ENCODE data around the gene S1PR1. TPM values are rescaled to one million over a fixed set of nuclear protein-coding genes. Genes with fewer than 3 reads are reported as not detected.

Gene S1PR1
- total RNA-seq, 1 donor from 2014 or later, result 58.4 TPM

DNA sequence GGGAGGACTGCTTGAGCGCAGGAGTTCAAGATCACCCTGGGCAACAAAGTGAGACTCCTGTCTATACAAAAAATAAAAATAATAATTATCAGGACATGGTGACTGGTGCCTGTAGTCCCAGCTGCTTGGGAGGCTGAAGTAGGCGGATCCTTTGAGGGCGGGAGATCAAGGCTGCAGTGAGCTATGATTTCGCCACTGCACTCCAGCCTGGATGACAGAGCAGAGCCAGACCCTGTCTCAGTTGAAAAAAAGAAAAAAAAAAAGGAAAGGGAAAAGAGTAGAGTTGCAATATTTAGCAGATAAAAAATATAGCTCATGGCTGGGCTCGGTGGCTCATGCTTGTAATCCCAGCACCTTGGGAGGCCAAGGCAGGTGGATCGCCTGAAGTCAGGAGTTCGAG, 3.3 kb upstream of the S1PR1 start:
- no peaks in the 10 kb centered on the region for H3K9me3 ChIP-seq
- DNase-seq (ENCODE audit: extremely low spot score in 2 of 2), result no peak
- H3K27me3 ChIP-seq, result no peaks in the 10 kb centered on the region
- peaks cover 29% of the 10 kb centered on the region for H3K4me1 ChIP-seq
- H3K36me3 ChIP-seq, result no peaks in the 10 kb centered on the region
- TF ChIP-seq POLR2A (IDR thresholded peaks at IDR 0.05) (no peak), POLR2AphosphoS5 (IDR thresholded peaks at IDR 0.05; ENCODE audit: insufficient read depth in 1 of 2, low read depth in 1 of 2) (no peak)
- TF ChIP-seq, protein P1, sequence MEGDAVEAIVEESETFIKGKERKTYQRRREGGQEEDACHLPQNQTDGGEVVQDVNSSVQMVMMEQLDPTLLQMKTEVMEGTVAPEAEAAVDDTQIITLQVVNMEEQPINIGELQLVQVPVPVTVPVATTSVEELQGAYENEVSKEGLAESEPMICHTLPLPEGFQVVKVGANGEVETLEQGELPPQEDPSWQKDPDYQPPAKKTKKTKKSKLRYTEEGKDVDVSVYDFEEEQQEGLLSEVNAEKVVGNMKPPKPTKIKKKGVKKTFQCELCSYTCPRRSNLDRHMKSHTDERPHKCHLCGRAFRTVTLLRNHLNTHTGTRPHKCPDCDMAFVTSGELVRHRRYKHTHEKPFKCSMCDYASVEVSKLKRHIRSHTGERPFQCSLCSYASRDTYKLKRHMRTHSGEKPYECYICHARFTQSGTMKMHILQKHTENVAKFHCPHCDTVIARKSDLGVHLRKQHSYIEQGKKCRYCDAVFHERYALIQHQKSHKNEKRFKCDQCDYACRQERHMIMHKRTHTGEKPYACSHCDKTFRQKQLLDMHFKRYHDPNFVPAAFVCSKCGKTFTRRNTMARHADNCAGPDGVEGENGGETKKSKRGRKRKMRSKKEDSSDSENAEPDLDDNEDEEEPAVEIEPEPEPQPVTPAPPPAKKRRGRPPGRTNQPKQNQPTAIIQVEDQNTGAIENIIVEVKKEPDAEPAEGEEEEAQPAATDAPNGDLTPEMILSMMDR (IDR thresholded peaks at IDR 0.05), result no peak
- H3K27ac ChIP-seq, result no peak overlapping the region
- intact Hi-C loops (cut with DNase I), result no loop called here
- H3K4me3 ChIP-seq, result no peak overlapping the region

DNA sequence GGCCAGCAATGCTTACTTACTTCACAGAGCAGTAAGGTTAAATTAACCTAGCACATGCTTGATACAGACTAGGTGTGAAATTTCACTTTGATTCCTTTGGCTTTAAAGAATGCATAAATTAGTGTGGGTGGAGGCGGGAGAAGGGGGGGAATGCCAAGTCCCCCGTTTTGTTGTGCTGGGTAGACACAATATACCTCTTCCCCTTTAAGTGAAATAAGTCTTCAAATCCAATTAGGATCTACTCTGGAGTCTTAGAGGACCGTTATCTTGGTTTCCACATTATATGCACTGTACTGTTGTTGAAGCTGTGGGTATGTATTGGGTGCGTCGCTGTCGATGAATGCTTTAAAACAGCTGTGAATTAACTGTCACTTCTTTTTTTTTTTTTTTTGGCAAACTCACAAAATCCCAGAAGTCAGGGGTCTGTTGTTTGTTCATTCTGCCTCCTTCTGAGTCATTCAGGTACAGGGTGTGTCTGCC, 1.6 kb upstream of the S1PR1 start:
- H3K4me3 ChIP-seq, result peak overlapping the region; percentile 57 to 74
- peaks cover 33% of the 10 kb centered on the region for H3K4me1 ChIP-seq
- peak overlapping the region; percentile 75 for H3K27ac ChIP-seq
- H3K36me3 ChIP-seq, result no peaks in the 10 kb centered on the region
- TF ChIP-seq, protein P1 (IDR thresholded peaks at IDR 0.05), result no peak
- TF ChIP-seq POLR2A (IDR thresholded peaks at IDR 0.05) (no peak), POLR2AphosphoS5 (IDR thresholded peaks at IDR 0.05; ENCODE audit: insufficient read depth in 1 of 2, low read depth in 1 of 2) (no peak)
- no peaks in the 10 kb centered on the region for H3K27me3 ChIP-seq
- DNase-seq (ENCODE audit: extremely low spot score in 2 of 2), result no peak
- intact Hi-C loops (cut with DNase I), result no loop called here
- no peaks in the 10 kb centered on the region for H3K9me3 ChIP-seq

DNA sequence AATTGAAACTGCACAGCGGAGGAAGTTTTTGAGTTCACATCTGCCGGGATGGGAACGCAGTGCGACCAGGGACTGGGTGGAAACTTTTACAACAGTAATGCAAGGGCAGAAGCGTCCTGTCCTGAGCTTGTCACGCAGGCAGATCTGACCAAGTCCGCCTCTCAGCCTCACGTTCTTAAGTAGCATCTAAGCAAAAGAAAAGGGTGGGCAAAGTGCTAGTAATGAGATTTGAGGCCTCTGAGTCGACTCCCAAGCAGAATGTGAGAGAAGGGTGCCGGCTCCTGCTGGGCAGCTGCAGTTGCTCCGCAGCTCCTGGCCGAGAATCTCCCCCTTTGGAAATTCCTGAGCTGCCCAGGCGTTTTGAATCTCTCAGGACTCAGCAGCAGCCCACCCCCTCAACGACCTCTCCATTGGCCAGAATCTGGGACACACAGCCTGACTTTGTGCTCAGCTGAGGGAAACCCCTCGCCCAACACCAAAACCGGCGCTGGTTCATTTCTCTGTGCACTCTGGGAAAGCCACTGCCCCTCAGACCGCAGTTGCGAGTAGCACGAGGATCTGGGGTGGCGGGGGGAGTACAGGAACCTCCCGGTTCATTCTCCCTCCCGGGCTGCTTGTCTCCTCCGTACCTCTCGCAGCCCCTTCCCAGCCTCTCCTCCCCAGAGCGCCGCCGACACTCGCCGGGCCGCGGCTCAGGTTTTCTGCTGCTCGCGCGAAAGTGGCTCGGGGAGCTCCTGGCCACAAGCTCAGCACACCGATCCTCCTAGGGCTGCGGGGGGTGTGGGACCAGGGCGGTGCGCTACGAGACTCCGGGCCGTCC, 913 bp upstream of the S1PR1 start:
- intact Hi-C loops (cut with DNase I), result no loop called here
- TF ChIP-seq POLR2AphosphoS5 (IDR thresholded peaks at IDR 0.05; ENCODE audit: insufficient read depth in 1 of 2, low read depth in 1 of 2) (peak in 1 of 2 donors; percentile 8), POLR2A (IDR thresholded peaks at IDR 0.05) (no peak)
- TF ChIP-seq, protein P1 (IDR thresholded peaks at IDR 0.05), result no peak
- Histone ChIP-seq H3K9me3 (no peaks in the 10 kb centered on the region), H3K4me3 (peak overlapping the region; percentile 57 to 74), H3K27me3 (no peaks in the 10 kb centered on the region), H3K4me1 (peaks cover 33% of the 10 kb centered on the region), H3K27ac (peak overlapping the region; percentile 75), H3K36me3 (no peaks in the 10 kb centered on the region)
- DNase-seq (ENCODE audit: extremely low spot score in 2 of 2), result peak in 1 of 2 donors; percentile 89

DNA sequence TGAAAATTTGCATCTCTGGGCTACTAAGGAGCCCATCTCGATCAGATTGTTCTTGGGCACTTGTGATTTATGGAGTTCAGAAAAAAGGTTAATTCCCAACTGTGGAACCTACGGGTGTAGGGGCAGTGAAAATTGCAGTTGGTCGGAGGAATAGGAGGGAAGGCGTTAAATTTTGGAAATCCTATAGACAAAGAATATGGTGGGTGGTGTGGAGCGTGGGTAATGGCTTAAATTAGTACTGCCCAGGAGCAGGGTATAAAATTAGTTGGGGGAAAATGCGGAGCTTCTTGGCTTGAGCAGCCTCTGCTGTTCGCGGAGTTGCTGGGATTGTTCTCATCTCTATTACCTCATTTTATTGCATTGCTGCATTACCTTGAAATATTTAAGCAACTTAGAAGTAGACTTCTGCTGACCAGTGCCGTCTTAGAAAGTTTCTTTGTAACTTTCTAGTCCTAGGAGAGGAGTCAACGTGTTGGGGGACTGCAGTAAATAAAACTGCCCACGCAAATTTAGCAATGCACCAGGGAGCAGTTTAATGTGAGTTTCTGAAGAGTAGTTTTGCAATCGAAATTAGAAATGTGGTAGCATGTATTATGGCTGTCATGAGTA, 514 bp downstream of the S1PR1 start:
- H3K4me1 ChIP-seq, result peaks cover 33% of the 10 kb centered on the region
- no peaks in the 10 kb centered on the region for H3K9me3 ChIP-seq
- peak overlapping the region; percentile 57 to 74 for H3K4me3 ChIP-seq
- H3K36me3 ChIP-seq, result no peaks in the 10 kb centered on the region
- intact Hi-C loops (cut with DNase I), result no loop called here
- no peak for DNase-seq (ENCODE audit: extremely low spot score in 2 of 2)
- H3K27ac ChIP-seq, result peak overlapping the region; percentile 75
- H3K27me3 ChIP-seq, result no peaks in the 10 kb centered on the region
- peak in 1 of 2 donors; percentile 17 for TF ChIP-seq POLR2AphosphoS5 (IDR thresholded peaks at IDR 0.05; ENCODE audit: insufficient read depth in 1 of 2, low read depth in 1 of 2)
- no peak for TF ChIP-seq POLR2A (IDR thresholded peaks at IDR 0.05)

DNA sequence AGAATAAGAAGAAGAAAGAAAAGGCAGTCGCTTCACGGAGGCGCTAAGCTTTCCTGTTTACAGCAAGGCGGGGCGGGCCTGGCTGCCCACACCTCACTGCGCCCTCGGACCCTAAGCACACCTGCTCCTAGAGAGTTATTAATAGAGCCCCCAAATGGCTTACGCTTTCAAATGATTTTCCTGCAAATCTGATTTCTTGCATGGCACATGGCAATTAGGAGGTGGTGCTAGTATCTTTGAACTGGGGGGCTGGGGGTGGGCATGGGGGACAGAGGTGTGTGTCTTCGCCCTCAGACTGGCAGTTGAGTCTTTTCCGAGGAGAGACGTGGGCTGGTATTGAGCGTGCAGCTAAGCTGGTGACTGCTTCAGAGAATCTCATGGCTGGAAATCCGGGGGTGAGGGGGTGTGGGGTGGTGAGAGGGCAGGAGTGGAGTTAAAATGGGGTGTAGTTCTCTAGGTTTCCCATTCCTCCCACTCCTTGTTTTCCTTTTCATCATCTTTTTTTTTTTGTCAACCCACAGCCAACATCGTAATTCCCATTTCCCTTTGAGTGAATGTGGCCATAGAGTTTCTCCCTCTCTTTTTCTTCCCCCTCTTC, 1.3 kb downstream of the S1PR1 start:
- H3K4me3 ChIP-seq, result peak overlapping the region; percentile 57 to 74
- intact Hi-C loops (cut with DNase I), result no loop called here
- no peak for DNase-seq (ENCODE audit: extremely low spot score in 2 of 2)
- H3K36me3 ChIP-seq, result no peaks in the 10 kb centered on the region
- no peaks in the 10 kb centered on the region for H3K9me3 ChIP-seq
- H3K27me3 ChIP-seq, result no peaks in the 10 kb centered on the region
- peak overlapping the region; percentile 75 for H3K27ac ChIP-seq
- TF ChIP-seq, protein P1 (IDR thresholded peaks at IDR 0.05), result no peak
- TF ChIP-seq POLR2A (IDR thresholded peaks at IDR 0.05), result no peak
- TF ChIP-seq POLR2AphosphoS5 (IDR thresholded peaks at IDR 0.05; ENCODE audit: insufficient read depth in 1 of 2, low read depth in 1 of 2), result no peak
- H3K4me1 ChIP-seq, result peaks cover 33% of the 10 kb centered on the region

Data from vagina (tissue), 2 donors.